ENCODE measurements around the gene SP100. TPM values are rescaled to one million over a fixed set of nuclear protein-coding genes. Genes with fewer than 3 reads are reported as not detected.
"Not testable (repeated sequence)": the region's sequence is repeated elsewhere in the genome, so short reads cannot be mapped to it uniquely, and the experiment has no call there.

SP100 gene
- total RNA-seq (69.2 TPM), polyA plus RNA-seq (97.7 TPM)
- long read RNA-seq, donor 1, partial matches to known transcripts: 0 of 1 reads
- long read RNA-seq, donor 1, other reads (novel, unspliced or antisense): 0 of 1 reads
- long read RNA-seq, donor 2, transcript SP100-204 (15 exons, 1,898 nt): major isoform, 12 of 27 reads
- long read RNA-seq, donor 2, partial matches to known transcripts: 5 of 27 reads
- long read RNA-seq, donor 2, other reads (novel, unspliced or antisense): 0 of 27 reads
- long read RNA-seq, donor 3, transcript SP100-204 (15 exons, 1,898 nt): major isoform, 9 of 13 reads
- long read RNA-seq, donor 3, partial matches to known transcripts: 0 of 13 reads
- long read RNA-seq, donor 3, other reads (novel, unspliced or antisense): 0 of 13 reads
- long read RNA-seq, donor 4, transcript SP100-204 (15 exons, 1,898 nt): major isoform, 5 of 6 reads
- long read RNA-seq, donor 4, partial matches to known transcripts: 0 of 6 reads
- long read RNA-seq, donor 4, other reads (novel, unspliced or antisense): 0 of 6 reads
- long read RNA-seq, donor 5, transcript SP100-204 (15 exons, 1,898 nt): major isoform, 15 of 22 reads
- long read RNA-seq, donor 5, partial matches to known transcripts: 0 of 22 reads
- long read RNA-seq, donor 5, other reads (novel, unspliced or antisense): 0 of 22 reads
- long read RNA-seq, donor 6, transcript SP100-204 (15 exons, 1,898 nt): major isoform, 10 of 13 reads
- long read RNA-seq, donor 6, partial matches to known transcripts: 0 of 13 reads
- long read RNA-seq, donor 6, other reads (novel, unspliced or antisense): 0 of 13 reads
- long read RNA-seq, donor 7, transcript SP100-204 (15 exons, 1,898 nt): major isoform, 12 of 14 reads
- long read RNA-seq, donor 7, partial matches to known transcripts: 0 of 14 reads
- long read RNA-seq, donor 7, other reads (novel, unspliced or antisense): 0 of 14 reads
- long read RNA-seq, donor 8, partial matches to known transcripts: 0 of 4 reads
- long read RNA-seq, donor 8, other reads (novel, unspliced or antisense): 0 of 4 reads
- long read RNA-seq, donor 9, partial matches to known transcripts: 0 of 3 reads
- long read RNA-seq, donor 9, other reads (novel, unspliced or antisense): 0 of 3 reads
- long read RNA-seq, donor 10, transcript SP100-204 (15 exons, 1,898 nt): major isoform, 8 of 10 reads
- long read RNA-seq, donor 10, partial matches to known transcripts: 0 of 10 reads
- long read RNA-seq, donor 10, other reads (novel, unspliced or antisense): 0 of 10 reads

DNA sequence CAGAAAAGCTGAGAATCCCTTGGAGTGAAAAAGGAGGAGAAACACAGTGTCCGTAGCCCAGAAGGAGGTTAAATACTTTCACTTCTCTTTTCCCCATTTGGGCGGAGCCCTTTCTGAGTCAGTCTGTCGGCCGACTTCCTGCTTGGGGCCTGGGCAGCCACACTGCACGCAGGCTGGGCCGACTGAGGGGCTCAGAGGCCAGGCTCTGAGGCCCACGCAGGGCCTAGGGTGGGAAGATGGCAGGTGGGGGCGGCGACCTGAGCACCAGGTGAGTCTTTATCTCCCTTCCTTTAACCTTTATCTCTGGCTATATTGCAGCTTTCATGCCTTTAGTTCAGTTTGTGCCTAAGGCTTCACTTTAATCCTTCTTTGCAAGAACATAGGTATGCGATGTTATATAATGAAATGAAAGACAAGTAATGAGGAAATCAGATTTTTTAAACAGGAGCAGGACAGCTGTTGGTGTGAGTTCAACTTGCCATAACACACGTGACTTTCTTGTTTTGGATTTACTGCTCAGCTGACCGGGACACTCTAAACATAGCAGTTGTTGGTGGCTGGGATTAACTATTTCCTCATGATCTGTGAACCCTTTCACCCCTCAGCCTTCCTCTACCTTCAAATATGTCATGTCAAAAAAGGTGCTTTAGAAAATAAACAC, at the start of gene SP100:
TSS of gene SP100 (plus strand) at position 141 of the 661 bp plus-strand sequence. CDS start at position 237, 96 bp downstream.
- Histone ChIP-seq H3K9me3 (ENCODE audit: control insufficient read depth in 2 of 2, insufficient read depth in 1 of 2, low read length in 1 of 2) (no peaks in the 10 kb centered on the region), H3K4me3 (ENCODE audit: low read length in 2 of 2) (peak within 1 kb of the TSS; percentile 59 to 77), H3K4me1 (ENCODE audit: control insufficient read depth in 2 of 2, insufficient read depth in 2 of 2, low read length in 2 of 2) (peaks cover 21% of the 10 kb centered on the region in 2 donors), H3K36me3 (ENCODE audit: control insufficient read depth in 2 of 2, insufficient read depth in 2 of 2, low read length in 1 of 2) (no peaks in the 10 kb centered on the region), H3K27me3 (ENCODE audit: control insufficient read depth in 2 of 2, insufficient read depth in 1 of 2, low read length in 1 of 2) (peaks cover 0 to 2% of the 10 kb centered on the region in 2 donors), H3K27ac (ENCODE audit: low read depth in 1 of 2, low read length in 1 of 2) (peak within 1 kb of the TSS; percentile 87 to 95)
- WGBS: under 1% methylated on average over 12 of the region's 12 CpGs
- DNase-seq (ENCODE audit: low read depth in 6 of 9, low spot score in 9 of 9): peak; percentile 56 to 91 (median 65)

DNA sequence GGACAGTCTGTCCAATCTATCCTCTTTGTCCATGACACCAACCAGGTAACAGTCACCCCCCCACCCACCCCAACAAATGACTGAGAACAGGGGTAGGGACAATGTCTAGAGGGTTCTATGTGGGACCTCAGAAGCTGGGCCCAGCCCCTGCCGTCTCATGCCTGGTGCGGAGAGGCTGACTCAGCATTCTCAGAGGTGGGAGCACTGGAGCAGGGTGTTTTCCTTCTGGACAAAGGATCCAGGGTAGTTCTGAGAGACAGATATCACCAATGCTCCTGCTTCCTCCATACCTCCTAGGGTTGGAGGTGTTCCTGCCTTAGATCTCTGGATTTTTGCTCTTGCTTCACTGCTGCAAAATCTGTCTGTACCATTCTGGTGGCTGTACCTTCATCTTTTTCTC, 33.9 kb upstream of the SP100 start:
- Histone ChIP-seq H3K9me3 (ENCODE audit: control insufficient read depth in 2 of 2, insufficient read depth in 1 of 2, low read length in 1 of 2) (no peaks in the 10 kb centered on the region), H3K27ac (ENCODE audit: low read depth in 1 of 2, low read length in 1 of 2) (no peak overlapping the region), H3K4me1 (ENCODE audit: control insufficient read depth in 2 of 2, insufficient read depth in 2 of 2, low read length in 2 of 2) (no peaks in the 10 kb centered on the region), H3K36me3 (ENCODE audit: control insufficient read depth in 2 of 2, insufficient read depth in 2 of 2, low read length in 1 of 2) (peaks cover 6 to 15% of the 10 kb centered on the region in 2 donors), H3K27me3 (ENCODE audit: control insufficient read depth in 2 of 2, insufficient read depth in 1 of 2, low read length in 1 of 2) (no peaks in the 10 kb centered on the region), H3K4me3 (ENCODE audit: low read length in 2 of 2) (no peak overlapping the region)
- no peak for DNase-seq (ENCODE audit: low read depth in 6 of 9, low spot score in 9 of 9)
- WGBS: 98% methylated on average over 2 of the region's 2 CpGs

DNA sequence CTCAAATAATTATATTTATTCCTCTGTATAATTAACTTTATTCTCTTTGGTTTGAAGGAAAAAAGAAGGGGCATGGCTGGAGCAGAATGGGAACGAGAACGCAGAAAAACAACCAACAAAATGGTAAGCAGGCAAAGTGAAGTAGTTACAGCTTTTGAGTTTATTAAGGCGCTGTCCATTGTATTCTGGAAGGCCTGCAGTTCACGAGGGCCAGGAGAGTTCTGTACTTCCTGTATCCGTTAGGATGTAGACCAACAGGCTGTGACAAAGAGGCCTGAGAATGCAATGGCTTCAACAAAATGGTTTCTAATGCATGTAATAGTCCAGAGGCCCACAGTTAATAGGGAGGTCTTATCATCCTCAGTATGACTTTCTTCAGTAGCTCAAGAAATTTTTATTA, 32.5 kb upstream of the SP100 start:
- Histone ChIP-seq H3K9me3 (ENCODE audit: control insufficient read depth in 2 of 2, insufficient read depth in 1 of 2, low read length in 1 of 2) (no peaks in the 10 kb centered on the region), H3K4me1 (ENCODE audit: control insufficient read depth in 2 of 2, insufficient read depth in 2 of 2, low read length in 2 of 2) (no peaks in the 10 kb centered on the region), H3K36me3 (ENCODE audit: control insufficient read depth in 2 of 2, insufficient read depth in 2 of 2, low read length in 1 of 2) (peaks cover 6 to 15% of the 10 kb centered on the region in 2 donors), H3K27me3 (ENCODE audit: control insufficient read depth in 2 of 2, insufficient read depth in 1 of 2, low read length in 1 of 2) (no peaks in the 10 kb centered on the region), H3K4me3 (ENCODE audit: low read length in 2 of 2) (no peak overlapping the region), H3K27ac (ENCODE audit: low read depth in 1 of 2, low read length in 1 of 2) (no peak overlapping the region)
- WGBS: 99% methylated on average over 5 of the region's 5 CpGs
- DNase-seq (ENCODE audit: low read depth in 6 of 9, low spot score in 9 of 9): no peak

DNA sequence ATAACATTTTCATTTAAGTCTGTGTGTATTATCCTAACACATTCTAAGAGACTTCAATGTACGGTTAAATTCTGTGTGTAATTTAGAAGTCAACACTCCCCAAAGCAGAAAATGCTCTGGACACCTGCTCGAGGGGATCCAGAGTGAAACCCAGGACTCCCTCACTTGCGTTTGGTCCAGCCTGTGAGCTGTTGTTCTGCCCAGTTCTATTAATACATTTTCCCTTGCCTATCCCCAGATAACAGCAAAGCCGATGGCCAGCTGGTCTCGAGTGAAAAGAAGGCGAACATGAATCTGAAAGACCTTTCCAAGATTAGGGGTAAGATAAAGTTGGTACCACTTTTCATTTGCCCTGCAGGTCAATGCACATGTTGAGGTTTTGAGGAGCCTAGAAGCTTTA, 31.0 kb upstream of the SP100 start:
- Histone ChIP-seq H3K36me3 (ENCODE audit: control insufficient read depth in 2 of 2, insufficient read depth in 2 of 2, low read length in 1 of 2) (peaks cover 13 to 27% of the 10 kb centered on the region in 2 donors), H3K27ac (ENCODE audit: low read depth in 1 of 2, low read length in 1 of 2) (no peak overlapping the region), H3K9me3 (ENCODE audit: control insufficient read depth in 2 of 2, insufficient read depth in 1 of 2, low read length in 1 of 2) (no peaks in the 10 kb centered on the region), H3K4me1 (ENCODE audit: control insufficient read depth in 2 of 2, insufficient read depth in 2 of 2, low read length in 2 of 2) (no peaks in the 10 kb centered on the region), H3K27me3 (ENCODE audit: control insufficient read depth in 2 of 2, insufficient read depth in 1 of 2, low read length in 1 of 2) (no peaks in the 10 kb centered on the region), H3K4me3 (ENCODE audit: low read length in 2 of 2) (no peak overlapping the region)
- over 99% methylated on average over 6 of the region's 6 CpGs for WGBS
- DNase-seq (ENCODE audit: low read depth in 6 of 9, low spot score in 9 of 9): no peak

DNA sequence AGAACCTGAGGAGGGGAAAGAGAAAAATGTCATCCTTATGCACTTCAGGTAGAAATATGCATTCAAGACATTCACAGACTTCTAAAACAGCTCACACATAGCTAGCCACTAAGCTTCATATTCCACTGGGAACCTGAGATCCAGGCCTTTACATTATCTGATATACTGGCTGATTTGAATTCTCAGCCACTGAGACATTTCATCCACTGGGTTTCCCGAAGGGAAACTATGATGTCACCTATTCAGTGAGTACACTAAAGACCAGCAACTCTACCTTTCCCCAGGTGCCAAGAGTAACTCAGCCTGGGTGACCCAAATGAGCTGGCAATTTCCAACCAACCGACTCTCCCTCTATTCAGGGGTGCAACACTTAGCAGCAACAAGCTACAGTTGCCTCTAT, 21.7 kb upstream of the SP100 start:
- H3K27ac ChIP-seq (ENCODE audit: low read depth in 1 of 2, low read length in 1 of 2): no peak overlapping the region
- H3K27me3 ChIP-seq (ENCODE audit: control insufficient read depth in 2 of 2, insufficient read depth in 1 of 2, low read length in 1 of 2): no peaks in the 10 kb centered on the region
- peaks cover 17 to 32% of the 10 kb centered on the region in 2 donors for H3K36me3 ChIP-seq (ENCODE audit: control insufficient read depth in 2 of 2, insufficient read depth in 2 of 2, low read length in 1 of 2)
- no peaks in the 10 kb centered on the region for H3K4me1 ChIP-seq (ENCODE audit: control insufficient read depth in 2 of 2, insufficient read depth in 2 of 2, low read length in 2 of 2)
- DNase-seq (ENCODE audit: low read depth in 6 of 9, low spot score in 9 of 9): no peak
- WGBS: 98% methylated on average over 2 of the region's 2 CpGs
- H3K9me3 ChIP-seq (ENCODE audit: control insufficient read depth in 2 of 2, insufficient read depth in 1 of 2, low read length in 1 of 2): peaks cover 4 to 9% of the 10 kb centered on the region in 2 donors
- no peak overlapping the region for H3K4me3 ChIP-seq (ENCODE audit: low read length in 2 of 2)

DNA sequence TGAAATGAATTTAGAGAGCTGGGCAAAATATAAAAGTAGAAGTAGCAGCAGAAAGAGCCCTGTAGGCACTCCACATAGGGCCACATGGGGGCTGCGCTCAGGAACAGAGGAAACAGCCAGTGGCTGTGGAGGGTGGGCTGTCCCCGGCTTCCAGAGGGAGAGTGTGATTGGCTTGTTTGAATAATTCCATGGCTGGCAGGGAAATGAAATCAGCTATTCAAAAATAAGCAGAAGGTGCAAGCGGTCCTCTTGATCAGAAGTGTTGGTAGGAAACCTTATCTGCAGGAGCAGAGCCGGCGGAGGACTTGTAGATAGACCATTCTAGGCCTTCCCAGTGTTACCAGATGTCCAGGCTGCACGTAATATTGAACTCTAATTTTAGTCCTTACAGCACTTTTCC, 17.3 kb upstream of the SP100 start:
- not testable (repeated sequence) for H3K4me1 ChIP-seq (ENCODE audit: control insufficient read depth in 2 of 2, insufficient read depth in 2 of 2, low read length in 2 of 2); H3K9me3 ChIP-seq (ENCODE audit: control insufficient read depth in 2 of 2, insufficient read depth in 1 of 2, low read length in 1 of 2); DNase-seq (ENCODE audit: low read depth in 6 of 9, low spot score in 9 of 9); H3K4me3 ChIP-seq (ENCODE audit: low read length in 2 of 2); H3K27me3 ChIP-seq (ENCODE audit: control insufficient read depth in 2 of 2, insufficient read depth in 1 of 2, low read length in 1 of 2); H3K27ac ChIP-seq (ENCODE audit: low read depth in 1 of 2, low read length in 1 of 2)
- H3K36me3 ChIP-seq (ENCODE audit: control insufficient read depth in 2 of 2, insufficient read depth in 2 of 2, low read length in 1 of 2): peaks cover 18 to 30% of the 10 kb centered on the region in 2 donors
- 97% methylated on average over 6 of the region's 6 CpGs for WGBS

DNA sequence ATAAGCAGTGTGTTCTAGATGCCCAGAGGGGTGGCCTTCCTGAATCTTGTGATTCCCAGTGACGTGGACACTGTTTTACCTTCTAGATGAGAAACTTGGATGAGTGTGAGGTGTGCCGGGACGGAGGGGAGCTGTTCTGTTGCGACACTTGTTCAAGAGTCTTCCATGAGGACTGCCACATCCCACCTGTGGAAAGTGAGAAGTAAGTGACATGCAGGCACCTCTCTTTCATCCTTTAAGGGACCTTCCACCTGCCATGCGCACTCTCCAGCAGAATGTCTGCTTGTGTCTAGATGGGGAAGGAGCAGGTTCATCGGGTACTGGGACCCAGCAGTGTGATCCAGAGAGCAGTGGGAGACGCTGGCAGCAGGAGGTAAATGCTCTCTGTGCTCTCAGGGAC, 16.0 kb upstream of the SP100 start:
- H3K4me1 ChIP-seq (ENCODE audit: control insufficient read depth in 2 of 2, insufficient read depth in 2 of 2, low read length in 2 of 2): no peaks in the 10 kb centered on the region
- no peak for DNase-seq (ENCODE audit: low read depth in 6 of 9, low spot score in 9 of 9)
- WGBS: 95% methylated on average over 7 of the region's 7 CpGs
- peaks cover 13 to 26% of the 10 kb centered on the region in 2 donors for H3K36me3 ChIP-seq (ENCODE audit: control insufficient read depth in 2 of 2, insufficient read depth in 2 of 2, low read length in 1 of 2)
- no peaks in the 10 kb centered on the region for H3K27me3 ChIP-seq (ENCODE audit: control insufficient read depth in 2 of 2, insufficient read depth in 1 of 2, low read length in 1 of 2)
- peaks cover 4 to 9% of the 10 kb centered on the region in 2 donors for H3K9me3 ChIP-seq (ENCODE audit: control insufficient read depth in 2 of 2, insufficient read depth in 1 of 2, low read length in 1 of 2)
- H3K27ac ChIP-seq (ENCODE audit: low read depth in 1 of 2, low read length in 1 of 2): no peak overlapping the region
- no peak overlapping the region for H3K4me3 ChIP-seq (ENCODE audit: low read length in 2 of 2)

DNA sequence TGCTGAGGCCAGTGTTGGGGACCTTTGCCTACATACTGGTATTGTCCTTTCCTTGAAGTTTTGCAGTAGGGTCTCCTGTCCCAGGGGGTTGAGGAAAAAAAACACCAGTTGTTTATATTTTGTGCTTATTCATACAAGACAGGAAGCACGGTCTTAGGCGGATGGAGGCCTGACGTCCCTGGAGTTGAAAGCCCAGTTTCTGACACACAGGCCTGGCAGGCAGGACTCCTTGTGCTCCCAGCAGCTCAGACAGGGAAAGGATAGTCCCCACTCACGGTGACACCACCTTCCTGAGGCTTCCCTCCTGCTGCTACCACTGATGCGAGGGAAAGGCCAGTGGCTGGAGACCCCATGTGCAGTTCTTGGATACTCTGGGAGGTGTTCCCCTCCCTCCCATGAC, 15.5 kb upstream of the SP100 start:
- H3K27me3 ChIP-seq (ENCODE audit: control insufficient read depth in 2 of 2, insufficient read depth in 1 of 2, low read length in 1 of 2): no peaks in the 10 kb centered on the region
- WGBS: 87% methylated on average over 5 of the region's 5 CpGs
- H3K36me3 ChIP-seq (ENCODE audit: control insufficient read depth in 2 of 2, insufficient read depth in 2 of 2, low read length in 1 of 2): peaks cover 13 to 26% of the 10 kb centered on the region in 2 donors
- H3K9me3 ChIP-seq (ENCODE audit: control insufficient read depth in 2 of 2, insufficient read depth in 1 of 2, low read length in 1 of 2): peaks cover 2 to 8% of the 10 kb centered on the region in 2 donors
- DNase-seq (ENCODE audit: low read depth in 6 of 9, low spot score in 9 of 9): no peak
- no peaks in the 10 kb centered on the region for H3K4me1 ChIP-seq (ENCODE audit: control insufficient read depth in 2 of 2, insufficient read depth in 2 of 2, low read length in 2 of 2)
- H3K4me3 ChIP-seq (ENCODE audit: low read length in 2 of 2): no peak overlapping the region
- H3K27ac ChIP-seq (ENCODE audit: low read depth in 1 of 2, low read length in 1 of 2): no peak overlapping the region
